DMS 273 (cell line): ENCODE data around the gene IMMT.

ENCODE experiments used
- DNase-seq: peaks from one replicate; lab custom pipeline; 2025; ENCODE audit not compliant: unreplicated experiment; lab: John Stamatoyannopoulos, UW

The IMMT gene

DNA sequence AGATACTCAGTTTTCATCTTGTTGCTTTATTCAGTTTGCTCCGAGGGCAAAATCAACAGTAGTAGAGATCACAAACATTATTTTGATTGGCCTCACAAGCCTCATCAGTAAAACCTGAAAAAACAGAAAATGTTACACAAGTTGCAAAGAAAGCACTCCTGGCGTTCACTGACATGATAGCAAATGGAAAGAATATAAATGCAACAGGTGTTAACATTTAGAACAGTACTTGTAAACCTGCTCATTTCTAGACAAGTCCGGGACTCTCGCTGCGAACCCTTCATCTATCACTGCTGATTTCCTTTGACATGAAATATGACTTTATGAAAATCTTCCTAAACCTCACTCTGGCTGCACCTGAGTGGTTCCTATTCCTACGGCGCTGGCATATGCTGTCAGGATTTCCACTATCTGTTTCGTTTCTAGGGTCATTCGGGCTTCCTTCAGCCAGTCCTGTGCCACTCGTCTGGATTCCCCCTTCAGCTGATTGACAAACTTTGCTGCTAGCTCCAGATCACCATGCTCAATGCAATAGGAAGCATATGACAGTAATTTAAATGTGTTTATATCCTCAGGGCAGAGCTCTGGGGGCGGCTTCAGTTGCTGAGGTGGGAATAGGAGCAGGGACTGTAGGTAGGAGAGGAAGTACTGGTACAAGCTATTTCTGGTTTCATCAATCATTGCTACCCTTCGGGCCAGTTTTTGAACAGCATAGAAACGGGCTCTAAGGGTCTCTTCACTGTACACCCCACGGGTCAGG is 51.2 kb downstream of the IMMT start:
- DNase-seq: no peak

DNA sequence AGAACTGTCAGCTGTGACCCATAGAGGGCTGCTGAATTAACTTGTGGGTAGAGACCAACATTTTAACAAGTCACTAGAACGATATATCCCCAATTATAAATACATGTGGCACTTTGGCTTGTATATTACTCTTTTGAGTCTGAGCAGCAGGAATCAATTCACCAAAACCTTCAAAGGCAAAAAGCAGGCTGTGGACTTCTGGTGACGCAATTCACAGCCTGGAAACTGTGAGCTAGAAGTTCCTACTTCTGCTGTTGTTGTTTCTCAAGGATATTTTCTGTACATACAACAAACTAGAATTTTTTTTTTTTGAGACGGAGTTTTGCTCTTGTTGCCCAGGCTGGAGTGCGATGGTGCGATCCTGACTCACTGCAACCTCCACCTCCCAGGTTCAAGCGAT is 52.0 kb downstream of the IMMT start:
- peak; percentile 19 for DNase-seq

DNA sequence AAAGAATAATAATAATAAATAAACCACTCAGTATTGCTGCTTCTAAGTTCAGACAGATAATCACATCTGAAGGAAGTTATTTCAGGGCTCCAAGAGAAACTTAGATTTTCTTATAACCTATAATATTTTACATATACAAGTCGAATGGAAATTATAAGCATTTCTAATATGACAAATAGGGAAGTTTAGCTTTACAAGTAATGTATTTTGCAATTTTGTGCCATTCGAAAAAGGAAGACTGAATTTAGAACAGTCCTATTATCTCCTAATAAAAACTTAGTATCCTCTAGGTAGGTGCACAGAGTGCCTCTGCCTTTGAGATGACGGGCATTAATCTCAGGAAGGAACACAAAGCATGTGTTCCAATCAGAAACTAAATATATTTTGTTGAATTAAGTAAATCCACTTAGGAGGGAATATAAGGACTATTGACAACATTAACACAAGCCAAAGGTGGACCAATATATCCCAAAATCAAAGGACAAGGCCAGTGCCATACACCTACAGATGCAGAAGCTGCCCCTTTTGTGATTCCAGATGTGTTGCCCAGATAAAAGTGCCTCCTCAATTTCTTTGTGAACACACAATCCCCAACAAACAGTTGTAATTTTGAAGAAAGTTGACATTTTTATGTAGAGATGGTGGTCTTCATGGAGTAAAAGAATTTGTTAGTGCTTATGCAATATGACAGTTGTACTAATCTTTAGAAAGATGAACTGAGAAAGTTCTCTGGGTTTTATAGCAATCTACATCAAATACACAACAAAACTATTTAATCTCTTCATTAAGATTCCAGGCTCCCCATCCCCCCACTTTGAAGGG is 52.6 kb downstream of the IMMT start:
- DNase-seq: no peak

DNA sequence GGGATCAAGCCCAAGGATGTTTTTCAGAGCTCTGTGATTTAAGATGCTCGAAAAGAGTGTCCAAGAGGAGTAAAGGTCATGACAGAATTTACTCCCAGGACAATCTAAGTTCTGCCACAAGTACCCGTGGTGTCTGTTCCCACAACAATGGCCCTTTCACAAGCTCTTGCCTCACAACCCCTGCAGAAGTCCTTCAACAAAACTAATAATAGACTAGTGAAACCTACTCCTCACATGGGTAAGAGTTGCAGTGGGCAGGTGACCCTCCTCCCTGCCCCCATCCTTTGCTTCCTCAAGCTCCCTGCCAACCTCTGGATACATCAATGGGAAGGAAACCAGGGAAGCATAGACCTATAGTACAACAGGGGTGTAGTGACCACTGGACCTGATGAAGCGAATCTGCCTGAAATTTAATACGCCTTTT is 54.3 kb downstream of the IMMT start:
- DNase-seq: no peak

DNA sequence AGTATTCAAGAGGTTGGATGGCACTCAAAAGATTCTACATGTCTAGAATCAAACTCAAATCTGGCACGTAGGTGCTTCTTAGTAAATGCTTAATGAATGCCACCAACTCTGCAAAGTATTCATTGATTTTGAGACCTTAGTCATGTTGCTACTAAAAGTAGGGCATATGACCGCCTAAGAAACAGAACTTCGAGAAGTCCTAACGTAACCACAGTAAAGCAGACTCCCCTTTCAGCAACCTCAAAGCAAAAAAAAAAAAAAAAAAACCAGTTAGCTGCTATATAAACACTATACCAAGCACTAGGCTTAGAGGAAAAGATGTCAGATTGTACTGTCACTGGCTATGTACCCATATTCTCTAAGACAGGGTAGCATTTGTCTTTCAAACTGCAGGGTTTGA is 55.3 kb downstream of the IMMT start:
- no peak for DNase-seq

DNA sequence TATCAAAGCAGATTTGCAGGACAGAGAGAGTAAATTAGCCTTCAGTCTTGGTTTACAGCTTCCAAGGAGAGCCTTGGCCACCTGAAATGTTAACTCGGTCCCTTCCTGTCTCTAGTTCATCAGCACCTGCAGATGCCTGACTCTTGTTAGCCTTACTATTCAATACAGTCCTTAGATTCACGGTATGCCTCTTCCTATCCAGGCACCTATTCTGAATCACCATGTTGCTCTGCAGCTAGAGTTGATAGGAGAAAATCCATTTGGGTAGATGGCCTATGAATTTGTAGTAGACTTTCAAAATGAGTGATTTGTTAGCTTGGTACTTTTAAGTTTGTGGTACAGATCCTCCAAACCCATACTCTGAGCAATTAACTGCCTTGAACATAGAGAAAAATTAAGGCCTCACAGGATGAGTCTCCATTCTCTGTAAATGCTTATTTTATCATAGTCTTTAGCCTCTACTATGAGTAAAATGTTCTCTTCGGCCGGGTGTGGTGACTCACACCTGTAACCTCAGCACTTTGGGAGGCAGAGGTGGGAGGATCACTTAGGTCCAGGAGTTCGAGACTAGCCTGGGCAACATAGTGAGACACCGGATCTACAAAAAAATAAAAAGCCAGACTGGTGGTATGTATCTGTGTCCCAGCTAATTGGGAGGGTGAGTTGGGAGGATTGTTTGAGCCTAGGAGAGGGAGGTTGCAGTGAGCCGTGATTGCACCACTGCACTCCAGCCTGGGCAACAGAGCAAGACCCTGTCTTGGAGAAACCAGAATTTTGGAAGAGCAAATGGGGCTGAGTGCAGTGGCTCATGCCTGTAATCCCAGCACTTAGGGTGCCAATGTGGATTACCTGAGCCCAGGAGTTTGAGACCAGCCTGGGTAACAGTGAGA is 56.3 kb downstream of the IMMT start:
- DNase-seq: no peak

DNA sequence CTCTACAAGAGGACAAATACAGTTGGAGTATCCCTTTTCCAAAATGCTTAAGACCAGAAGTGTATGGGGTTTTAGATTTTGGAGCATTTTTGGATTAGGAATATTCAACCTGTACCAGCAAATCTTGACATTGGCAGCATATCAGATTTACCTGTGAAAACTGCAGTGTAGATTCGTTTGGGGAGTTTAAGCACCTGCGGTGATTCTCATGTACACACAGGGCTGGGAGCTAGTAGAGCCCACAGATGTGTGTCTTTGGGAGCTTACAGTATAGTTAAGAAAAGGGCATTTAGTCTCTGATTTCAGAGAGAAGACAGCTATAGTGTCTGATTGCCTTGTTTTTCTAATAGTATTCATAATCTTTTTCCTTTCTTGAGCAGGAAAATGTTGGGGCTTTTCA is 59.1 kb downstream of the IMMT start:
- no peak for DNase-seq

DNA sequence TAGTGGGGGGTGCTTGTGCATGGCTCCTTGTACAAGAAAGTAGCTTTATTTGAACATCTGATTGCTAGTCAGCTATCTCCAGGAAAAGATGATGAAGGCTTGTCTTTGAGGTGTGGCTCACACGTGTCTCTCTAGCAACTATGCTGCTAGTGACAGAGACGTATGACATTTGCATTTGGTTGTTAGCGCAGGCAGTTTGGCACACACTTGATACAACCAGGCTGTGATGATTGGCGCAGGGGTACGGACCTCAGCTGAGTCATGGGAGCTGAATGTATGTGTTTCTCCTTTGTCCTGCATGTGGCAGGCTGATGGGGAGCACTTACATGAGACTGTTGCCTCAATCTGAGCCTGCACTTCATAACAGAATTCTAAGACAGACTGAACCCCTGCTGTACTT is 59.6 kb downstream of the IMMT start:
- no peak for DNase-seq

DNA sequence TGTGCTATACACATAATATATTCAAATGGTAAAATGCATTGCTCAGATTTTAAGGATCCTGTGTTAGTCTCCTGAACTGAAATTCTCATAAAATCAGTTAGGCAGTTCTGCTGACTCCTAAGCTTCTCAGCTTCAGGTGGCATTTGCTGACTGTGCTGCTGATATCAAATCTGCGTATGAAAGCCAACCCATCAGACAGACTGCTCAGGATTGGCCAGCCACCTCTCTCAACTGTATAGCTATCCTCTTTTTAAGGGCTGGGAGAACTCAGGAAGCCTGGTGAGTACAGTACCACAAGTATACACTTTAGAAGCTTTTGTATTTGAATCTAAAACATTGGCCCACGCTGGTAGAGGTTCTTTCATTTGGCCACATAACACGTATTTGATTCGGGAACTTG is 60.6 kb downstream of the IMMT start:
- DNase-seq: no peak

DNA sequence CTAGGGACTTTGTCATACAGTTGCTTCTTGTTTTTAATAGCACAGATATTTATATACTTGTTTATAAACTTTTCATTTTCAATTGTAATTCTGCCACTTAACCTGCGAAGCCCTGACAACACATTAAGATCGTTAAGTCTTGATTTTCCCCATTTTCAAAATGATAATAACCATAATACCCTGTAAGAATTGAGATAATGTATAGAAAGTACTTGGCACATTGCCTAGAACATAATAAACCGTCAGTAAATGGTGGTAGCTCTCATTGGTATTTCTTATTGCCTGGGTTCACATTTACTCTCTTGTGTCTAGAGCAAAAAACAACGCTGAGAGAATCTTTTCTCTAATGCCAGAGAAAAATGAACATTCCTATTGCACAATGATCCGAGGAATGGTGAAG is 70.6 kb downstream of the IMMT start:
- DNase-seq: no peak

DNA sequence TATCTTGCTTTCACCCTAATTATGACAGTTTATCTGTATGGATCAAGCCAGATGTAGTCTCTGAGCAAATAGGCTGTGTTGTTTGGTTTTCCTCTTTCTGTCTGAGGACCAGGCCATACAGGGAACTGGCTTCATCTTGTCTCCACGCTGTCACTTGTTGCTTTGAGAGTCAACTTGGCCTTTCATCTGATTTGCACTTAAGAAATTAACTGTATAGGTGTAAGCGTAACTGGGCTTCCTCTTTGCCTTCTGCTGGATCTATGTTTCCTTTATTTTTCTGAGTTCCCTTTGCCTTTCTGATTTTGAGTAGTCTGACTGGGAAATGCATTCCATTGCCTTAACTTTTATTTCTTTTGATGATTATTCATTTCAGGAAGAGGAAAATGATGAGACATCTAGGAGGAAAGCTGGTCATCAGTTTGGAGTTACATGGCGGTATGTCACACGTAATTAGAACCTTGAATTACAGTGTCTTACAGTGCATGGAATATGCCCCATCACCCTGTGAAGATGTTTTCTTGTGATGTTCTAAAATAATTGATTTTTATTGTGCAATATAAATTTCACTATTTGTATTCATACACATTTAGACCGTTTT is 71.8 kb downstream of the IMMT start:
- no peak for DNase-seq

DNA sequence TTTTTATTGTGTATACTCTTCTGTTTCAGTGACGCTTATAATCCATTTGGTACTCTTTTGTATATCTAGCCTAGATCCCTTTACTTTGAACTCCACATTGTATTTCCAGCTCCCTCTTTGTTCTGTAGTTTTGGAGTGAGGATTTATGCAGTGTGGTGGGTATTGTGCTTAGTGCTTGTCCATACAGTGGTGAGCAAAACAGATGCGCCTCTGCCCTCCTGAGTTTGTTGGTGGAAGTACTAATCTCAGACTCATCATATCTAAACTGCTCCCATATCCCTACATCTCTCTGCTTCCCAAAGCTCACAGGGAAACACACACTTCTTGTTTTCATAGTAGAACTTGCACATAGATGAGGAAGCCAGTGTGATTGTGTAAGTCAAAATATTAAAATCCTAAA is 77.1 kb downstream of the IMMT start:
- DNase-seq: no peak

DNA sequence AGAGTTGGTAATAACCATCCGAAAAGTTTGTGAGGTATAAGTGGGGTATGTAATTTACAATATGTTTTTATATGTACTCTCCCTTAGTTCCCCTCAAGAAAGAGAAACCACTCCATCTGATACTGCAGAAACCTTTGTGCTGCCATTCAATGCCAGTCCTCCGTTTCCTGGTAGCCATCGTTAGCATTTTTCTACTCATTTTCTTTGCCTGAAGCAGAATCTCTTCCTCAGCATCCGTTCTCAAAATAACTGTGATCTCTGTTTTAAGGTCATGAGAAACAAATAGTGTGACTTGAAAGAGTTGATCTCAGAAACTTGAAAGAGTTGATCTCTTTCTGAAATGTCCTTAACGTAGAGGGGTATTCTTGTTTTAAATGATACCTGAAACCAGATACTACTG is 88.2 kb downstream of the IMMT start:
- peak; percentile 14 for DNase-seq

DNA sequence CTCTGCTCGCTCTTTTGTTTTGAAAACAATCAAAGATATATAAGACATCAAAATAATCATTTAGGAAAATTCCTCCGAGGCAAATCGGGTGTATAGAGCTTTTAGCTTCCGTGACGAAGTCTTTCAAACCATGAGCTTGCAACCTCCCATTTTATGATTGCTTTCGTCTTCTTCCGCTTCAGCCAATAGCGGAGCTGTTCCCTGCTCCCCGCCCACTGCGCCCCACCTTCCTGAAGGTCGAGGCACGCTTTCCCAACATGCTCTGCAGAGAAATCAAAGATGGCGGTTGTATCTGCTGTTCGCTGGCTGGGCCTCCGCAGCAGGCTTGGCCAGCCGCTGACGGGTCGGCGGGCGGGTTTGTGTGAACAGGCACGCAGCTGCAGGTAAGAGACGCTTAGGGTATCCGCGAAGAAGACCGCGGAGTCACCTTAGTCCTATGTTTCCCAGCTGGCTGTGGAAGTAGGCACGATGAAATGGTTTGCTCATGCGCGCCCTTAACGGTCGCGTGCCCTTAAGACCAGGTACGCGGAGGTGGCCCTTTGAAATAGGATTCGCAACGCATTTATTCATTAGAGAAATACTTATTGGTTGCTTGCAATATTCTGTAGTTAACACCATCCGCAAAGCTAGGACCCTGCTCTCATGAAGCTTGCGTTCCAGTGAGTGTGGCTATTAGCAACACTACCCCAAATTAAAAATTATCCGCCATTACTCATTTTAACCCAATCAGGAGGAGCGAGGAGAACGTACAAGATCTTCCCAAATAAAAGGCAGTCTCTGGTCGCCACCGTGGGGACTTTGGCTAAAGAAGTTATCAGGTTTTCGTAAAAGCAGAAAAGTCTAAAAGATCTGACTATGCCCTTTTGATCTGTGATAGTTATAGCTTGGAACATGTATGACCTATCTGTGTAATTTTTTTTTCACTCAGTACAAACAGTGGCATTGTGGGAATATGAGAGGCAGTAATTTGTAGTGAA is 89.0 kb downstream of the IMMT start, which contains the start of gene PTCD3:
Gene PTCD3 (plus strand): TSS at position 267 of the 977 bp plus-strand sequence. CDS start 13 bp downstream, at position 280.
- DNase-seq: peak; percentile 98

DNA sequence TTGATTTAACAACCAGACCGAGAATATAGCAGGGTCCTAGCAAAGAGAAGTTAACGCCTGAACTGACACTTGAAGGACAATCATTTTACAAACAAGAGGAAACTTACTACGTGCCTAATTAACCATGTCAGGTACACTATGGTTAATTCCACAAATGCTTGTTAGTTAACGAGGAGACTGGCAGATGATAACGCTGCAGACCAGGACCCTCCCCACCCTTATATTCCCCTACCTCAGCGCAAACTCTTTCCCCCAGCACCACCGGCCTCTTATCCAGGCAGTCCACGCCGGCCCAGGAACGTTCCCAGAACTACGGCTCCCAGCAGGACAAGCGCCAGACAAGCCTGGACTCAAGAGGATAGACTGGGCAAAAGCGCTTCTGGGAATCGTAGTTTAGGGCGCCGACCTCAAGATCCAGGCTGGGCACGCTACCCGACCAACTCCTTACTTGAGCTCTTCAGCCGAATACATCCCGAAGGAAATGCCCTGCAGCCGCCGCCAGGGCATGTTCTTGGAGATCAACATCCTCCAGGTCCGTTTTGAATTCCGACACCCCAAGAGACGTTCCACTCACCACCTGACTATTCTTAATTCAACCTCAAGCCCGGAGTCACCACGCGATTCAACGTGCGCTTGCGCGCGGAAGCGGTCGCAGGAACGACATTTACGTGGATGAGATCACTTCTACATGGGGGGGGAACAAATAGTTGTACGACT is 89.9 kb downstream of the IMMT start, which contains the start of gene POLR1A:
Gene POLR1A (minus strand): TSS at position 635 of the 717 bp plus-strand sequence. CDS start 110 bp downstream, at position 525.
- DNase-seq: peak; percentile 97

DNA sequence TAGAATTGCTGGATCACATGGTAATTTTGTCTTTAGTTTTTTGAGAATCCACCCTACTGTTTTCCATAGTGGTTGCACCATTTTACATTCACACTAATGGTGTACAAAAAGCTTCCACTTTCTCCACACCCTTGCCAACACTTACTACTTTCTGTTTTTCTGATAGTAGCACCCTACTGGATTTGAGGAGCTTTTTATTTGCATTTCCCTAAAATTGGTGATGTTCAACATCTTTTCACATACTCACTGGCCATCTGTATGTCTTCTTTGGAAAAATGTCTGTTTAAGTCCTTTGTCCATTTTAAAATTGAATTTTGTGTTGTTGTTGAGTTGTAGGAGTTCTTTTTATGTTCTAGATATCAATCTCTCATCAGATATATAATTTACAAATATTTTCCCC is 93.1 kb downstream of the IMMT start:
- no peak for DNase-seq

DNA sequence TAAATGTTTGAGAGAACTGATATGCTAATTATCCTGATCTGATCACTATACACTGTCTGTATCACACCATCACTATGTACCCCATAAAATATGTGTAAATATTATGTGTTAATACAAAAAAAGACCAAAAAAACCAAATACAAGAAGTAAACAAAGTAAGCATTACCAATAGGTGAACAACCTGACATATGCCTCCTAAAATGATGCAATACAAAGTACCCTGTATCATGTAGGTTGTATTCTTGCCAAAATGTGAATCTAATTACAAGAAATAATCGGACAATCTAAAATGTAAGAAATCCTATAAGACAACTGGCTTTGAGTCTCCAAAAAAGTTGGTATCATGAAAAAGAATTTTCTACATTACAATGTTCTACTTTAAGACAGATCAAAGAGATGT is 97.3 kb downstream of the IMMT start:
- DNase-seq: no peak

DNA sequence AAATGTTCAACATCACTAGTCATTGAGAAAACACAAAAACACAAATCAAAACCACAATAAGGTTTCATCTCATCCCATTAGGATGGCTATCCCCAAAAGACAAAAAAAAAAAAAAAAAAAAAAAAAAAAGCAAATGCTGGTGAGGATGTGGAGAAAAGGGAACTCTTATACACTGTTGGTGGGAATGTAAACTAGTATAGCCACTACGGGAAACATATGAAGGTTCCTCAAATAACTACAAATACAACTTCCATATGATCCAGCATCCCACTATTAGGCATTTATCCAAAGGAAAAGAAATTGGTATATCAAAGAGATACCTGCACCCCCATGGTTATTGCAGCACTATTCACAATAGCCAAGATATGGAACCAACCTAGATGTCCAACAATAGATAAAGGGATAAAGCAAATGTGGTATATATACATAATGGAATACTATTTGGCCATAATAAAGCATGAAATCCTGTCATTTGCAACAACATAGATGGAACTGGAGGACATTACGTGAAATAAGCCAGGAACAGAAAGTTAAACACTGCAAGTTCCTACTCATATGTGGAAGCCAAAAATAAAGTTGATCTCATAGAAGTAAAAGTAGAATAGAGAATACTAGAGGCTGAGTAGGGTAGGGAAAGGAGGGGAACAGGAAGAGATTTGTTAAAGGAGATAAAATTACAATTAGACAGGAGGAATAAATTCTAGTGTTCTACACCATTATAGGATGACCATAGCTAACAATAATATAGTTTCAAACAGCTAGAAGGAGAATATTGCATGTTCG is 98.0 kb downstream of the IMMT start:
- no peak for DNase-seq
